ENCODE measurements around the gene SPDL1. TPM values are rescaled to one million over a fixed set of nuclear protein-coding genes. Genes with fewer than 3 reads are reported as not detected.

Gene SPDL1
- total RNA-seq, 1 experiment from 2014 or later = 60.0 TPM

- no peak for DNase-seq
- Histone ChIP-seq H3K4me1 (no peaks in the 10 kb centered on the region), H3K27me3 (replicated peaks; ENCODE audit: control insufficient read depth, insufficient read depth, low read length) (no peaks in the 10 kb centered on the region; the same call in 1 of the 2 replicates), H3K4me3 (ENCODE audit: low read depth, low read length) (no peak overlapping the region), H3K9me3 (no peaks in the 10 kb centered on the region), H3K36me3 (ENCODE audit: control insufficient read depth, insufficient read depth, low read length) (no peaks in the 10 kb centered on the region)
- Mint-ChIP-seq H3K27me3 (ENCODE audit: insufficient read depth, unreplicated experiment) (peaks cover 34% of the 10 kb centered on the region), H3K4me1 (ENCODE audit: low read depth, unreplicated experiment) (no peaks in the 10 kb centered on the region), H3K4me3 (ENCODE audit: unreplicated experiment) (no peak overlapping the region), H3K27ac (ENCODE audit: unreplicated experiment) (no peak overlapping the region), H3K36me3 (ENCODE audit: insufficient read depth, unreplicated experiment) (no peaks in the 10 kb centered on the region), H3K9me3 (ENCODE audit: unreplicated experiment) (no peaks in the 10 kb centered on the region)
- BruUV-seq (replicated peaks) = no TSS peak
- intact Hi-C loops (cut with micrococcal nuclease; ENCODE audit: unreplicated experiment) = no loop called here
- TF ChIP-seq CTCF (IDR thresholded peaks at IDR 0.05; ENCODE audit: insufficient read depth in 1 of 2, low read depth in 1 of 2, low read length in 1 of 2, severe bottlenecking in 1 of 2, unreplicated experiment in 1 of 2) = no peak
- ChIA-PET CTCF (no interaction called here), POLR2A (no interaction called here)
These were observed 64.0 kb downstream of the SPDL1 start for GRCh38 chr5:169647566-169647965.

DNA sequence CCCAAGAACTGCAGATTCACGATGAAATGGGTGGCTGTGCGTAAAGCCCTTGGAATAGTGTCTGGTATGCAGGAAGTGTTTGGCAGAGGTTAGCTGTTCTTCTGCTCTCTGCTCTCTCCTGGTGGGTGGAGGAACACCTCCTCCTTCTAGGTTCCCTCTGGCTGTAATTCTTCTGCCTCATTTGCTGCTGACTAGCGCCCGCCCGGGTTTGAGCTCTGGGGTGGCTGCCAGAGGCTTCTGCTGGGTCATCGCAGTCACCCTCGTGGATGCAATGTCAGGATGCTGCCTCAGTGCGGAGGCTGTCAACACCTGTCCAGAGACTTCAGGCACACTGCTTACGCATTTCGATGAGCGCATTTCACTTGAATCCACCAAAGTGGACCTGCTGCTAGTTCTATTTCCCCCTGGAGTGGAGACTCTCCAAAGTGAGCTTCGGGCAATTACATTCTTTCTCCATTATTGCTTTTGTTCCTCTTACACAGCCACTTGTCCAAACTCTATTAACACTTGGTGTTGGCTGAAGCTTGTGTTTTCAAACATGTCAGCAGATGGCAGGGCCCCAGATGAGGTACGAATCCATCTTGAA is 65.2 kb downstream of the SPDL1 start:
- H3K4me3 ChIP-seq (ENCODE audit: low read depth, low read length) = no peak overlapping the region
- BruUV-seq (replicated peaks) = no TSS peak
- POLR2A ChIA-PET = no interaction called here
- CTCF ChIA-PET = no interaction called here
- Mint-ChIP-seq H3K27ac (ENCODE audit: unreplicated experiment) (no peak overlapping the region), H3K9me3 (ENCODE audit: unreplicated experiment) (no peaks in the 10 kb centered on the region), H3K4me3 (ENCODE audit: unreplicated experiment) (no peak overlapping the region), H3K36me3 (ENCODE audit: insufficient read depth, unreplicated experiment) (no peaks in the 10 kb centered on the region), H3K4me1 (ENCODE audit: low read depth, unreplicated experiment) (no peaks in the 10 kb centered on the region), H3K27me3 (ENCODE audit: insufficient read depth, unreplicated experiment) (peaks cover 32% of the 10 kb centered on the region)
- DNase-seq = no peak
- H3K4me1 ChIP-seq = no peaks in the 10 kb centered on the region
- no peaks in the 10 kb centered on the region; the same call in 1 of the 2 replicates for H3K27me3 ChIP-seq (replicated peaks; ENCODE audit: control insufficient read depth, insufficient read depth, low read length)
- TF ChIP-seq CTCF (IDR thresholded peaks at IDR 0.05; ENCODE audit: insufficient read depth in 1 of 2, low read depth in 1 of 2, low read length in 1 of 2, severe bottlenecking in 1 of 2, unreplicated experiment in 1 of 2) = no peak
- intact Hi-C loops (cut with micrococcal nuclease; ENCODE audit: unreplicated experiment) = no loop called here
- no peaks in the 10 kb centered on the region for H3K9me3 ChIP-seq
- no peaks in the 10 kb centered on the region for H3K36me3 ChIP-seq (ENCODE audit: control insufficient read depth, insufficient read depth, low read length)

DNA sequence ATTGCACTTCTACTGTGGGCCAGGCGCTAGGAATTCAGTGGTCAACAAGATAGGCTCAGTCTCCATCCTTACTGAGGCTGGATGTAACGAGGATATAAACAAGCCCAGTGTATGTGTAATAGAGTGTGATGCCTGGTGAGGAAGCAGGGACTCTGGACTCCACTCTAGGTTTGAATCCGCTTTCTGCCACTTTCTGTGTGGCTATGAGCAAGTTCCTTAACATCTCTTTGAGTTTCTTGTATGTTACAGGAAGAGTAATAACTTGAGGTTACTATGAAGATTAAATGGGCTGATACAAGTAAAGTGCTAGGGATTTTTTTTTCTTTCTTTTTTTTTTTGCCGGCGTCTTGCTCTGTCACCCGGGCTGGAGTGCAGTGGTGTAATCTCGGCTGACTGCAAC is 65.9 kb downstream of the SPDL1 start:
- H3K36me3 ChIP-seq (ENCODE audit: control insufficient read depth, insufficient read depth, low read length) = no peaks in the 10 kb centered on the region
- Mint-ChIP-seq H3K4me1 (ENCODE audit: low read depth, unreplicated experiment) (no peaks in the 10 kb centered on the region), H3K27me3 (ENCODE audit: insufficient read depth, unreplicated experiment) (peaks cover 28% of the 10 kb centered on the region), H3K9me3 (ENCODE audit: unreplicated experiment) (no peaks in the 10 kb centered on the region), H3K4me3 (ENCODE audit: unreplicated experiment) (no peak overlapping the region), H3K36me3 (ENCODE audit: insufficient read depth, unreplicated experiment) (no peaks in the 10 kb centered on the region), H3K27ac (ENCODE audit: unreplicated experiment) (no peak overlapping the region)
- H3K9me3 ChIP-seq = no peaks in the 10 kb centered on the region
- intact Hi-C loops (cut with micrococcal nuclease; ENCODE audit: unreplicated experiment) = no loop called here
- no peak for DNase-seq
- no peak overlapping the region for H3K4me3 ChIP-seq (ENCODE audit: low read depth, low read length)
- H3K27me3 ChIP-seq (replicated peaks; ENCODE audit: control insufficient read depth, insufficient read depth, low read length) = no peaks in the 10 kb centered on the region; the same call in 1 of the 2 replicates
- TF ChIP-seq CTCF (IDR thresholded peaks at IDR 0.05; ENCODE audit: insufficient read depth in 1 of 2, low read depth in 1 of 2, low read length in 1 of 2, severe bottlenecking in 1 of 2, unreplicated experiment in 1 of 2) = no peak
- POLR2A ChIA-PET = no interaction called here
- CTCF ChIA-PET = no interaction called here
- BruUV-seq (replicated peaks) = no TSS peak
- H3K4me1 ChIP-seq = no peaks in the 10 kb centered on the region
